Neutrophil (primary cell): ENCODE measurements around the gene ZNF764.
"Not testable (repeated sequence)": the region's sequence is repeated elsewhere in the genome, so short reads cannot be mapped to it uniquely, and the experiment has no call there.

Source experiments
- H3K27ac ChIP-seq: fragments of 200-600 bp; sonication (generic); 2 replicates; pipeline ENCODE4 v1.5.1; 2016; ENCODE audit warnings: mild to moderate bottlenecking, moderate library complexity
- H3K27me3 ChIP-seq: fragments of 200-600 bp; sonication (generic); 2 replicates; pipeline ENCODE4 v1.6.0; 2016; ENCODE audit warnings: mild to moderate bottlenecking
- H3K36me3 ChIP-seq: fragments of 200-600 bp; sonication (generic); 2 replicates; pipeline ENCODE4 v1.5.1; 2017
- H3K4me1 ChIP-seq, 2 experiments: fragments of 200-600 bp in 1 of 2; sonication (generic) in 1 of 2; 1 replicate in 1 of 2; 2 replicates in 1 of 2; pipeline versions ENCODE4 v1.5.1 to v1.6.1; 2013 to 2016; ENCODE audit warnings: low read depth in 1 of 2, low read length in 1 of 2, mild to moderate bottlenecking in 1 of 2, moderate library complexity in 1 of 2; ENCODE audit not compliant: control insufficient read depth in 1 of 2, insufficient read depth in 1 of 2
- H3K4me3 ChIP-seq, 2 experiments: fragments of 200-600 bp in 1 of 2; sonication (generic) in 1 of 2; 1 replicate in 1 of 2; 2 replicates in 1 of 2; pipeline ENCODE4 v1.5.1; 2013 to 2016; ENCODE audit warnings: low read depth in 1 of 2, low read length in 1 of 2, mild to moderate bottlenecking in 1 of 2, moderate library complexity in 1 of 2
- H3K9me3 ChIP-seq: fragments of 200-600 bp; sonication (generic); 2 replicates; pipeline ENCODE4 v1.5.1; 2016
- CTCF ChIP-seq: fragments of 200-600 bp; sonication (generic); IDR thresholded peaks from 2 replicates; pipeline ENCODE4 v1.5.1; 2016; ENCODE audit warnings: antibody characterized with exemption

The ZNF764 gene

GRCh38 chr16:30551781-30552180, 6.4 kb downstream of the ZNF764 start:
- no peak for TF ChIP-seq CTCF
- Histone ChIP-seq H3K9me3 (no peaks in the 10 kb centered on the region), H3K27me3 (no peaks in the 10 kb centered on the region), H3K4me1 (peaks cover 8% of the 10 kb centered on the region in 2 experiments), H3K27ac (no peak overlapping the region), H3K4me3 (no peak overlapping the region), H3K36me3 (peaks cover 15% of the 10 kb centered on the region)

GRCh38 chr16:30548416-30549253, 9.5 kb downstream of the ZNF764 start:
- TF ChIP-seq CTCF: no peak
- Histone ChIP-seq H3K9me3 (no peaks in the 10 kb centered on the region), H3K4me3 (no peak overlapping the region), H3K27ac (no peak overlapping the region), H3K4me1 (peaks cover 10 to 11% of the 10 kb centered on the region in 2 experiments), H3K36me3 (no peaks in the 10 kb centered on the region), H3K27me3 (no peaks in the 10 kb centered on the region)

- H3K4me1 ChIP-seq: peaks cover 3 to 5% of the 10 kb centered on the region in 2 experiments
Measured at GRCh38 chr16:30546115-30546514, 12.1 kb downstream of the ZNF764 start.

GRCh38 chr16:30543067-30543466, 15.1 kb downstream of the ZNF764 start:
- Histone ChIP-seq H3K4me3 (no peak overlapping the region), H3K4me1 (peaks cover 3 to 5% of the 10 kb centered on the region in 2 experiments), H3K27ac (no peak overlapping the region), H3K27me3 (no peaks in the 10 kb centered on the region), H3K36me3 (no peaks in the 10 kb centered on the region), H3K9me3 (no peaks in the 10 kb centered on the region)
- no peak for TF ChIP-seq CTCF

More at GRCh38 chr16:30546115-30546514, 12.1 kb downstream of the ZNF764 start:
- TF ChIP-seq CTCF: no peak
- H3K9me3 ChIP-seq: no peaks in the 10 kb centered on the region
- no peak overlapping the region for H3K4me3 ChIP-seq
- no peaks in the 10 kb centered on the region for H3K36me3 ChIP-seq
- H3K27me3 ChIP-seq: no peaks in the 10 kb centered on the region
- H3K27ac ChIP-seq: no peak overlapping the region

- no peak for TF ChIP-seq CTCF
- H3K4me3 ChIP-seq: no peak overlapping the region
- no peaks in the 10 kb centered on the region for H3K27me3 ChIP-seq
- no peak overlapping the region for H3K27ac ChIP-seq
- peaks cover 3 to 5% of the 10 kb centered on the region in 2 experiments for H3K4me1 ChIP-seq
- H3K36me3 ChIP-seq: no peaks in the 10 kb centered on the region
- no peaks in the 10 kb centered on the region for H3K9me3 ChIP-seq
Measured at GRCh38 chr16:30541502-30542329, 16.5 kb downstream of the ZNF764 start.

- H3K27me3 ChIP-seq, H3K4me1 ChIP-seq, H3K27ac ChIP-seq, H3K4me3 ChIP-seq, H3K9me3 ChIP-seq, H3K36me3 ChIP-seq: not testable (repeated sequence)
Measured at GRCh38 chr16:30540916-30541464, 17.2 kb downstream of the ZNF764 start.

- H3K4me1 ChIP-seq: peaks cover 11 to 12% of the 10 kb centered on the region in 2 experiments
- H3K27ac ChIP-seq: not testable (repeated sequence)
Measured at GRCh38 chr16:30539986-30540526, 18.1 kb downstream of the ZNF764 start.

More at GRCh38 chr16:30539986-30540526, 18.1 kb downstream of the ZNF764 start:
- H3K4me3 ChIP-seq, H3K27me3 ChIP-seq, H3K9me3 ChIP-seq, H3K36me3 ChIP-seq: not testable (repeated sequence)
